ENCODE results near the gene FEV. TPM values are rescaled to one million over a fixed set of nuclear protein-coding genes. Genes with fewer than 3 reads are reported as not detected.
A peak's percentile ranks its signal among the peaks of the same experiment; 100 is the strongest.

FEV gene
- polyA plus RNA-seq, 3 donors: not detected

DNA sequence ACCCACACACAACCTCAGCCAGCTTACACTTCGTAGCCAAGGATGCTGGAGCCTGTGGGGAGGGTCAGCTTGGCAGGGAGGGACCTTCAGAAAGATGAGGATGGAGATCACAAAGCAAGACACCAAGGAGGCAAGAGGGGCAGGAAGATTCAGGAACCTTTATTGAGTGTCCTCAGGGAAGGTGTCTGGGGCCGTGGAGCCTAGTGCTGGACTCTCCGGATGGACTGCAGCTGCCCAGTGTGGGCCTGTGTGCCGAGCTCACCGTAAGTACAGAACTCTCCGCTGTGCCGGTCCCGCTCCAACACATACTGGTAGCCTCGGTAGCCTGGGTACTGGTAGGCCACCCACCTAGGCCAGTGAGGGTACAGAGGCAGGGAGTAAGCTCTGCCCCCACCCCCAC is 5.1 kb upstream of the FEV start:
- Histone ChIP-seq H3K4me1 (ENCODE audit: control insufficient read depth in 1 of 2, insufficient read depth in 2 of 2, low read length in 2 of 2) (peaks cover 0 to 8% of the 10 kb centered on the region in 2 donors), H2AFZ (ENCODE audit: insufficient read depth, low read depth, low read length, poor library complexity, severe bottlenecking) (no peak overlapping the region), H4K20me1 (ENCODE audit: insufficient read depth, low read length) (no peaks in the 10 kb centered on the region), H3K4me2 (replicated peaks; ENCODE audit: extremely low read depth, low read length, poor library complexity, severe bottlenecking) (no peak overlapping the region), H3K27ac (ENCODE audit: low read depth in 1 of 2, low read length in 2 of 2) (no peak overlapping the region), H3K79me2 (ENCODE audit: insufficient read depth, low read length) (no peaks in the 10 kb centered on the region), H3K9me3 (replicated peaks in 1 of 2; ENCODE audit: control insufficient read depth in 1 of 2, insufficient read depth in 1 of 2, low read length in 2 of 2) (peaks cover 5 to 47% of the 10 kb centered on the region in 2 donors), H3K36me3 (replicated peaks in 1 of 2; ENCODE audit: control insufficient read depth in 1 of 2, insufficient read depth in 2 of 2, low read length in 2 of 2) (no peaks in the 10 kb centered on the region), H3K9ac (ENCODE audit: insufficient read depth, low read length, poor library complexity, severe bottlenecking) (no peak overlapping the region), H3K27me3 (ENCODE audit: control insufficient read depth in 2 of 2, insufficient read depth in 2 of 2, low read length in 2 of 2) (peaks cover 83 to 97% of the 10 kb centered on the region in 2 donors), H3K4me3 (replicated peaks in 1 of 3; ENCODE audit: low read depth in 2 of 3, low read length in 3 of 3) (no peak overlapping the region)
- H3K4me1 Mint-ChIP-seq: peaks cover 6% of the 10 kb centered on the region
- intact Hi-C loops (cut with micrococcal nuclease): loop anchor here in 1 of 2 donors (10.0 kb wide), 1 partner anchor 165 kb away; no protein-coding TSS in a partner anchor
- no peak for DNase-seq
- peak overlapping the region in 1 of 7 donors; percentile 8 for H3K27ac Mint-ChIP-seq
- TF ChIP-seq, protein P1, sequence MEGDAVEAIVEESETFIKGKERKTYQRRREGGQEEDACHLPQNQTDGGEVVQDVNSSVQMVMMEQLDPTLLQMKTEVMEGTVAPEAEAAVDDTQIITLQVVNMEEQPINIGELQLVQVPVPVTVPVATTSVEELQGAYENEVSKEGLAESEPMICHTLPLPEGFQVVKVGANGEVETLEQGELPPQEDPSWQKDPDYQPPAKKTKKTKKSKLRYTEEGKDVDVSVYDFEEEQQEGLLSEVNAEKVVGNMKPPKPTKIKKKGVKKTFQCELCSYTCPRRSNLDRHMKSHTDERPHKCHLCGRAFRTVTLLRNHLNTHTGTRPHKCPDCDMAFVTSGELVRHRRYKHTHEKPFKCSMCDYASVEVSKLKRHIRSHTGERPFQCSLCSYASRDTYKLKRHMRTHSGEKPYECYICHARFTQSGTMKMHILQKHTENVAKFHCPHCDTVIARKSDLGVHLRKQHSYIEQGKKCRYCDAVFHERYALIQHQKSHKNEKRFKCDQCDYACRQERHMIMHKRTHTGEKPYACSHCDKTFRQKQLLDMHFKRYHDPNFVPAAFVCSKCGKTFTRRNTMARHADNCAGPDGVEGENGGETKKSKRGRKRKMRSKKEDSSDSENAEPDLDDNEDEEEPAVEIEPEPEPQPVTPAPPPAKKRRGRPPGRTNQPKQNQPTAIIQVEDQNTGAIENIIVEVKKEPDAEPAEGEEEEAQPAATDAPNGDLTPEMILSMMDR (IDR thresholded peaks at IDR 0.05): no peak
- peaks cover 89 to 100% (median 92%) of the 10 kb centered on the region in 3 donors for H3K27me3 Mint-ChIP-seq (ENCODE audit: low read depth in 3 of 3)
- peak overlapping the region in 1 of 2 donors; percentile 53 for H3K4me3 Mint-ChIP-seq
- 14% methylated on average over 7 of the region's 9 CpGs for WGBS (ENCODE audit: insufficient coverage)
- no peaks in the 10 kb centered on the region for H3K36me3 Mint-ChIP-seq
- H3K9me3 Mint-ChIP-seq: peaks cover 0 to 31% (median 7%) of the 10 kb centered on the region in 7 donors

DNA sequence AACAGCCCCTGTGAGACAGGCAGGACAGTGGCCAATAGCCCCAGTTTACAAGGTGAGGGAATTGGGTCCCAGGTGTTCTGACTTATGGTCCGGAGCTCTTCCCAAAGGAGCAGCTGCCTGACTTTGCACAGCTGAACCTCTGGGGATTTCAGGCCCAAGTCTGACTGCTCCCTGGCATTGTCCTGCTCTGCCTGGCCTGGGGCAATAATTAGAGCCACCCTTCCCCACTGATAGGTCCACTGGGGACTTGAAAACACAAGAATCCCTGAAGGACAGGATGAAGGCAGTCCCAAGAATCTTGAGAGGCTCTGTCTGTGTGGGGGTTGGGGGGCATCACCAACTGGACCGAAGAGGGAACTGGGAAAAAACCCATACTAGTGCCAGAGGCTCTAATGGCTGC is 3.7 kb upstream of the FEV start:
- TF ChIP-seq, protein P1 (IDR thresholded peaks at IDR 0.05): no peak
- Mint-ChIP-seq H3K4me3 (peak overlapping the region in 1 of 2 donors; percentile 39), H3K4me1 (peaks cover 6% of the 10 kb centered on the region), H3K9me3 (peaks cover 0 to 27% (median 5%) of the 10 kb centered on the region in 7 donors), H3K36me3 (peaks cover 0 to 2% of the 10 kb centered on the region in 2 donors), H3K27me3 (ENCODE audit: low read depth in 3 of 3) (peaks cover 87 to 99% (median 89%) of the 10 kb centered on the region in 3 donors), H3K27ac (no peak overlapping the region)
- Histone ChIP-seq H3K27ac (ENCODE audit: low read depth in 1 of 2, low read length in 2 of 2) (no peak overlapping the region), H3K9me3 (replicated peaks in 1 of 2; ENCODE audit: control insufficient read depth in 1 of 2, insufficient read depth in 1 of 2, low read length in 2 of 2) (peaks cover 5 to 37% of the 10 kb centered on the region in 2 donors), H3K4me3 (replicated peaks in 1 of 3; ENCODE audit: low read depth in 2 of 3, low read length in 3 of 3) (no peak overlapping the region), H3K4me2 (replicated peaks; ENCODE audit: extremely low read depth, low read length, poor library complexity, severe bottlenecking) (no peak overlapping the region), H2AFZ (ENCODE audit: insufficient read depth, low read depth, low read length, poor library complexity, severe bottlenecking) (no peak overlapping the region), H3K9ac (ENCODE audit: insufficient read depth, low read length, poor library complexity, severe bottlenecking) (no peak overlapping the region), H3K79me2 (ENCODE audit: insufficient read depth, low read length) (no peaks in the 10 kb centered on the region), H3K27me3 (ENCODE audit: control insufficient read depth in 2 of 2, insufficient read depth in 2 of 2, low read length in 2 of 2) (peaks cover 83 to 97% of the 10 kb centered on the region in 2 donors), H3K36me3 (replicated peaks in 1 of 2; ENCODE audit: control insufficient read depth in 1 of 2, insufficient read depth in 2 of 2, low read length in 2 of 2) (no peaks in the 10 kb centered on the region), H4K20me1 (ENCODE audit: insufficient read depth, low read length) (no peaks in the 10 kb centered on the region), H3K4me1 (ENCODE audit: control insufficient read depth in 1 of 2, insufficient read depth in 2 of 2, low read length in 2 of 2) (peaks cover 0 to 9% of the 10 kb centered on the region in 2 donors)
- 100% methylated on average over 1 of the region's 2 CpGs for WGBS (ENCODE audit: insufficient coverage)
- intact Hi-C loops (cut with micrococcal nuclease): no loop called here
- no peak for DNase-seq
